HG03469 (cell line): ENCODE data around the gene CACNA1B.

Experiments
- ATAC-seq: cut with Tn5 transposase; IDR thresholded peaks from one replicate; pipeline ENCODE4 v1.9.1; 2021; ENCODE audit warnings: mild to moderate bottlenecking, moderate library complexity, moderate number of reproducible peaks; ENCODE audit not compliant: unreplicated experiment

CACNA1B gene

GRCh38 chr9:137959641-137960411 is 82.2 kb downstream of the CACNA1B start:
- no peak for ATAC-seq

- ATAC-seq = no peak
Measured at GRCh38 chr9:137960496-137960895, 82.9 kb downstream of the CACNA1B start.

GRCh38 chr9:137963525-137963924 is 85.9 kb downstream of the CACNA1B start:
- no peak for ATAC-seq

GRCh38 chr9:137965177-137965795 is 87.7 kb downstream of the CACNA1B start:
- ATAC-seq = no peak

- ATAC-seq = no peak
Measured at GRCh38 chr9:137967280-137967953, 89.8 kb downstream of the CACNA1B start.

- ATAC-seq = no peak
Measured at GRCh38 chr9:137968235-137968634, 90.7 kb downstream of the CACNA1B start.

- no peak for ATAC-seq
Measured at GRCh38 chr9:137969008-137969407, 91.4 kb downstream of the CACNA1B start.

GRCh38 chr9:137969685-137970084 is 92.1 kb downstream of the CACNA1B start:
- ATAC-seq = no peak

- no peak for ATAC-seq
Measured at GRCh38 chr9:137970098-137970497, 92.5 kb downstream of the CACNA1B start.

GRCh38 chr9:137970686-137971476 is 93.3 kb downstream of the CACNA1B start:
- no peak for ATAC-seq

GRCh38 chr9:137971477-137972138 is 94.0 kb downstream of the CACNA1B start:
- no peak for ATAC-seq

GRCh38 chr9:137972355-137972987 is 94.9 kb downstream of the CACNA1B start:
- ATAC-seq = no peak

GRCh38 chr9:137972988-137973470 is 95.4 kb downstream of the CACNA1B start:
- no peak for ATAC-seq

GRCh38 chr9:137973829-137974416 is 96.3 kb downstream of the CACNA1B start:
- no peak for ATAC-seq

GRCh38 chr9:137974746-137975526 is 97.4 kb downstream of the CACNA1B start:
- no peak for ATAC-seq

- no peak for ATAC-seq
Measured at GRCh38 chr9:137975527-137975913, 97.9 kb downstream of the CACNA1B start.

GRCh38 chr9:137975936-137976565 is 98.5 kb downstream of the CACNA1B start:
- ATAC-seq = no peak

GRCh38 chr9:137977571-137978261 is 100.1 kb downstream of the CACNA1B start:
- ATAC-seq = no peak
